ENCODE results near the gene HSPA12B. TPM values are rescaled to one million over a fixed set of nuclear protein-coding genes. Genes with fewer than 3 reads are reported as not detected.
A peak's percentile ranks its signal among the peaks of the same experiment; 100 is the strongest.

Gene HSPA12B
- total and polyA plus RNA-seq, 7 donors: 0.69 to 10.5 (median 6.1) TPM

DNA sequence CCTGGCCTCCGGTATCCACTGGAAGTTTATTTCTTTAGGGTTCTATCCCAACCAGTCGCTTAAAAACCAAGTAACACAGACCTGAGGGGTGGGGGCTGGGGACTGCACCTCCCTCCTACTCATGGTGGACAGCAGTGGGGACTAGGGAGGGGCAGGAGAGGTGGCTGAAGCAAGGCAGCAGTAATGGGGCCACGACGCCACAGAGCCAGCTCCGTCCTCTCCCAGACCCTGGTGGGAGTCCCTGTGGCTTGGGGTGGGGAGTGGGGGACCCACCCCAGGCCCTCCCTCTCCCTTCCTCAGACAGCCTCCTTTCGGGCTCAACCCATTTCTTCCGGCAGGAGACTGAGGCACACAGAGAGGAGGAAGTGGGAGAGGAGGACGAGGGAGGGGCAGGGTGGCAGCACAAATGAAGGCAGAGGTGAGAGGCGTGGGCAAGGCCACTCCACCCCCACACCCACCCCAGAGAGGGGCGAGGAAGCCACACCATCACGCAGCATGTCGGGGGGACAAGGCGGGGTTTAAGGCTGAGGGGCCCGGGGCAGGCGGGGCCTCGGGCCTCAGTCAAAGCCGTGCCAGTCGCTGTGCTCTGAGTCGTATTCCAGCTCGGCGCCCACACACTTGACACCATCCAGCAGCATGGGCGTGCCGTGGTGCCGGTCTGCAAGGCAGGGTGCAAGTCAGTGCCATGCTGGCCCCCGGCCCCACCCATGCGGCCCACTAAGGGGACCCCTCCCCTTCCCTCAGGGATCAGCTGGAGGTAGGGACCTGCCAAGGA, 21.2 kb downstream of the HSPA12B start:
- peak; percentile 68 for DNase-seq
- Histone ChIP-seq H3K27me3 (peaks cover 0 to 11% (median 0%) of the 10 kb centered on the region in 3 donors), H3K9me3 (no peaks in the 10 kb centered on the region), H3K36me3 (peaks cover 0 to 74% (median 24%) of the 10 kb centered on the region in 4 donors), H3K4me1 (peaks cover 0 to 21% (median 8%) of the 10 kb centered on the region in 4 donors), H3K4me3 (no peak overlapping the region), H3K27ac (peak overlapping the region in 2 of 4 donors; percentile 21 to 48)
- WGBS, 2 donors: 89 to 90% methylated on average over 26 of the region's 26 CpGs
- TF ChIP-seq POLR2A (IDR thresholded peaks at IDR 0.05) (no peak), POLR2AphosphoS5 (IDR thresholded peaks at IDR 0.05) (no peak), EP300 (IDR thresholded peaks at IDR 0.05) (no peak)
- TF ChIP-seq, protein P1, sequence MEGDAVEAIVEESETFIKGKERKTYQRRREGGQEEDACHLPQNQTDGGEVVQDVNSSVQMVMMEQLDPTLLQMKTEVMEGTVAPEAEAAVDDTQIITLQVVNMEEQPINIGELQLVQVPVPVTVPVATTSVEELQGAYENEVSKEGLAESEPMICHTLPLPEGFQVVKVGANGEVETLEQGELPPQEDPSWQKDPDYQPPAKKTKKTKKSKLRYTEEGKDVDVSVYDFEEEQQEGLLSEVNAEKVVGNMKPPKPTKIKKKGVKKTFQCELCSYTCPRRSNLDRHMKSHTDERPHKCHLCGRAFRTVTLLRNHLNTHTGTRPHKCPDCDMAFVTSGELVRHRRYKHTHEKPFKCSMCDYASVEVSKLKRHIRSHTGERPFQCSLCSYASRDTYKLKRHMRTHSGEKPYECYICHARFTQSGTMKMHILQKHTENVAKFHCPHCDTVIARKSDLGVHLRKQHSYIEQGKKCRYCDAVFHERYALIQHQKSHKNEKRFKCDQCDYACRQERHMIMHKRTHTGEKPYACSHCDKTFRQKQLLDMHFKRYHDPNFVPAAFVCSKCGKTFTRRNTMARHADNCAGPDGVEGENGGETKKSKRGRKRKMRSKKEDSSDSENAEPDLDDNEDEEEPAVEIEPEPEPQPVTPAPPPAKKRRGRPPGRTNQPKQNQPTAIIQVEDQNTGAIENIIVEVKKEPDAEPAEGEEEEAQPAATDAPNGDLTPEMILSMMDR (IDR thresholded peaks at IDR 0.05): no peak
- intact Hi-C loops (cut with DNase I): loop anchor here (1.0 to 10.0 kb wide), 3 partner anchors 28 to 331 kb away; partner anchors contain the start of genes AP5S1 and SPEF1

DNA sequence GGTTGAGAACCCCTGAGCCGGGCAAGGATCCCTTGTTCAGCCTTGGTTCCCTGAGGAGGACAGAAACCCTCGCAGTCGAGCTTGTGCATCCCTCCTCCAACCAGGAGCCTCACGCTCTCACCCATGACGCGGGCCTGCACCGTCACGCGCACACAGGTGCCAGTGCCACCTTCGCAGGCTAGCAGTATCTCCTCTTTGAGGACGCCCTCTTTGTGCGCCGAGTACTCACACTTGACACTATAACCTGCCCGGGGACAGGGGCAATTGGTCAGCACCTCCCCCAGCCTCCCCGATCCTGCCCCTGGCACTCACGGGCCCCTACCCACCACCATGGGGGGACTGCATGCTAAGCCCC, 21.8 kb downstream of the HSPA12B start:
- DNase-seq: peak; percentile 65
- no peak overlapping the region for H3K4me3 ChIP-seq
- no peak for TF ChIP-seq POLR2A (IDR thresholded peaks at IDR 0.05)
- TF ChIP-seq EP300 (IDR thresholded peaks at IDR 0.05): no peak
- TF ChIP-seq POLR2AphosphoS5 (IDR thresholded peaks at IDR 0.05): no peak
- TF ChIP-seq, protein P1 (IDR thresholded peaks at IDR 0.05): no peak
- H3K9me3 ChIP-seq: no peaks in the 10 kb centered on the region
- intact Hi-C loops (cut with DNase I): loop anchor here (10.0 kb wide), 1 partner anchor 331 kb away; no protein-coding TSS in a partner anchor
- H3K27me3 ChIP-seq: peaks cover 0 to 8% (median 0%) of the 10 kb centered on the region in 3 donors
- H3K36me3 ChIP-seq: peaks cover 0 to 76% (median 27%) of the 10 kb centered on the region in 4 donors
- peaks cover 0 to 24% (median 8%) of the 10 kb centered on the region in 4 donors for H3K4me1 ChIP-seq
- no peak overlapping the region for H3K27ac ChIP-seq
- 94 to 95% methylated on average over 16 of the region's 16 CpGs for WGBS, 2 donors

DNA sequence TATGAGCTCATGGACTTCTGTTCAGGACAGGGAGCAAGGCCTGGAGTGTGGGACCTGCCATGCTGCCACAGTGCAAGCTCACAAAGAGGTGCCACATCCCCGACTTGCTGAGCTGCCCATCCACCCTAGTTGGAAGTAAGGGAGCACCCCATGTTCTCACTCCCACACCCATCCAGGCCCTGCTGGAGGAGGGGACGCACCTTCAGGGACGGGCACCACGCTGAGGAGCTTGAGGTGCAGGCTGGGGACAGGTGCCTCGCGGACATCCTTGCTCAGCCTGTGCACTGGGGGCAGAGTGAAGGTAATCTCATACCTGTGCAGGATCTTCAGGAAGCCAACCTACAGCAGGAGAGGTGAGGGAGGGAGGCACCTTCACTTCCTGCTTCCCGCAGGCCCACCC, 22.8 kb downstream of the HSPA12B start:
- 89 to 90% methylated on average over 7 of the region's 7 CpGs for WGBS, 2 donors
- H3K27ac ChIP-seq: no peak overlapping the region
- no peak overlapping the region for H3K4me3 ChIP-seq
- H3K4me1 ChIP-seq: peaks cover 0 to 24% (median 13%) of the 10 kb centered on the region in 4 donors
- no peaks in the 10 kb centered on the region for H3K27me3 ChIP-seq
- H3K9me3 ChIP-seq: no peaks in the 10 kb centered on the region
- intact Hi-C loops (cut with DNase I): loop anchor here (10.0 kb wide), 1 partner anchor 330 kb away; no protein-coding TSS in a partner anchor
- no peak for TF ChIP-seq POLR2AphosphoS5 (IDR thresholded peaks at IDR 0.05)
- TF ChIP-seq POLR2A (IDR thresholded peaks at IDR 0.05): no peak
- TF ChIP-seq EP300 (IDR thresholded peaks at IDR 0.05): no peak
- TF ChIP-seq, protein P1 (IDR thresholded peaks at IDR 0.05): no peak
- H3K36me3 ChIP-seq: peaks cover 0 to 76% (median 27%) of the 10 kb centered on the region in 4 donors
- DNase-seq: peak; percentile 62

DNA sequence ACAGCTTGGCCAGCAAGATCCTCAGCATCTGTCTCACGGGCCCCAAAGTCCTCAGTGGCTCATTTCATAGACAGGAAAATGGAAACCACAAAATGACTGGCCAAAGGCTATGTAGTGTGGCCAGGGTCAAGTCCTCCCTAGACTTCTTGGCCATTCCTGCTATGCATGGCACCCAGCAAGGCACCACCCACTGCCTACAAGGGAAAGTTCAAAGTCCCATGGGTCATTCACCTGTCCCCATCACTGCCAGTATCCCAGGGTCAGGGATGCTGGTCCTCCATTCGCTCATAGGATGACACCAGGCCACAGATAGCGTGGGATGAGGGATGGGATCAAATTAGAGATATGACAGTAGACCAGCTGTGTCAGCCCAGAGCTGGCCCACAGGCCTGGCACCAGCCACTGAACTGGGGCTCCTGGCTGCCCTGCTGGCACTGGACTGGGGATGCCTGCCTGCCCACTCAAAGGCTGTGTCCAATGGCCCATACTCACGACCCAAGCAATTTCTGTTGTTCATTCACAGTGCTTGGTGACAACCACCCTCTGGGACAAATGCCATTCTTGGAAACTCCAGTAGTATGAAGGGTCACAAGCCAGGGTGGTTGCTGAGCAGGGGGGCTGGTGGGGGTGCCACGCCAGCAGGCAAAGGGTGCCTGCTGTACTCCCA, 23.5 kb downstream of the HSPA12B start:
- peaks cover 0 to 70% (median 23%) of the 10 kb centered on the region in 4 donors for H3K36me3 ChIP-seq
- DNase-seq: no peak
- H3K4me1 ChIP-seq: peaks cover 0 to 31% (median 19%) of the 10 kb centered on the region in 4 donors
- no peaks in the 10 kb centered on the region for H3K27me3 ChIP-seq
- H3K4me3 ChIP-seq: no peak overlapping the region
- 76 to 86% methylated on average over 5 of the region's 5 CpGs for WGBS, 2 donors
- TF ChIP-seq EP300 (IDR thresholded peaks at IDR 0.05) (no peak), POLR2AphosphoS5 (IDR thresholded peaks at IDR 0.05) (no peak)
- TF ChIP-seq, protein P1 (IDR thresholded peaks at IDR 0.05): no peak
- intact Hi-C loops (cut with DNase I): loop anchor here (10.0 kb wide), 1 partner anchor 329 kb away; no protein-coding TSS in a partner anchor
- no peak overlapping the region for H3K27ac ChIP-seq
- no peaks in the 10 kb centered on the region for H3K9me3 ChIP-seq
